Stimulated activated CD4-positive, alpha-beta T cell treated with anti-CD3 and anti-CD28 coated beads, Interleukin-1b, Interleukin-23, amount 100 ng/mL, for 24 hours (primary cell): ENCODE measurements around the gene PFN4.

ENCODE experiments used
- DNase-seq, 4 experiments: peaks; one replicate each; pipeline ENCODE4 v3.0.0-alpha.2; 2020; ENCODE audit warnings: low read depth in 4 of 4, low spot score in 1 of 4

PFN4 gene

GRCh38 chr2:24080701-24081100 is 42.4 kb downstream of the PFN4 start:
- DNase-seq = no peak

DNA sequence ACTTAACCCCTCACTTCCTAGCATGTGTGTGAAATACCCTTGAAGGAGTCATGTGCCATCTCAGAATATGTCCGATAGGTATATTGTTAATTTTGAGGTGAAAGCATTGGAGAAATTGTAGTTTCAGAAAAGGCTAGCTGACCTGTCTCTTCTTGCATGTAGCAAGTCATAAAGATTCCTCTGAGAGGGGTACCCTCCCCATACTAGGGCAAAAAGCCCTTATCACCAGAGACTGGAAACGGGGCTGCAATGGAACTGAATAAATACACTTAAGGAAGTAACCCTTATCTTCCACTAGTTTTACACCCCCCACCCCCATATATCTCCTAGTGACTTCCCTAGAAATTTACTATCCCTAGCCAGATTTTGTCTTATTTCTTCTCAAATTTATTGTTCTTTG is 45.3 kb downstream of the PFN4 start:
- DNase-seq = no peak

- no peak for DNase-seq
Measured at GRCh38 chr2:24077535-24077877, 45.6 kb downstream of the PFN4 start.

GRCh38 chr2:24076849-24077534 is 46.1 kb downstream of the PFN4 start:
- peak in 1 of 4 experiments; percentile 3 for DNase-seq

DNA sequence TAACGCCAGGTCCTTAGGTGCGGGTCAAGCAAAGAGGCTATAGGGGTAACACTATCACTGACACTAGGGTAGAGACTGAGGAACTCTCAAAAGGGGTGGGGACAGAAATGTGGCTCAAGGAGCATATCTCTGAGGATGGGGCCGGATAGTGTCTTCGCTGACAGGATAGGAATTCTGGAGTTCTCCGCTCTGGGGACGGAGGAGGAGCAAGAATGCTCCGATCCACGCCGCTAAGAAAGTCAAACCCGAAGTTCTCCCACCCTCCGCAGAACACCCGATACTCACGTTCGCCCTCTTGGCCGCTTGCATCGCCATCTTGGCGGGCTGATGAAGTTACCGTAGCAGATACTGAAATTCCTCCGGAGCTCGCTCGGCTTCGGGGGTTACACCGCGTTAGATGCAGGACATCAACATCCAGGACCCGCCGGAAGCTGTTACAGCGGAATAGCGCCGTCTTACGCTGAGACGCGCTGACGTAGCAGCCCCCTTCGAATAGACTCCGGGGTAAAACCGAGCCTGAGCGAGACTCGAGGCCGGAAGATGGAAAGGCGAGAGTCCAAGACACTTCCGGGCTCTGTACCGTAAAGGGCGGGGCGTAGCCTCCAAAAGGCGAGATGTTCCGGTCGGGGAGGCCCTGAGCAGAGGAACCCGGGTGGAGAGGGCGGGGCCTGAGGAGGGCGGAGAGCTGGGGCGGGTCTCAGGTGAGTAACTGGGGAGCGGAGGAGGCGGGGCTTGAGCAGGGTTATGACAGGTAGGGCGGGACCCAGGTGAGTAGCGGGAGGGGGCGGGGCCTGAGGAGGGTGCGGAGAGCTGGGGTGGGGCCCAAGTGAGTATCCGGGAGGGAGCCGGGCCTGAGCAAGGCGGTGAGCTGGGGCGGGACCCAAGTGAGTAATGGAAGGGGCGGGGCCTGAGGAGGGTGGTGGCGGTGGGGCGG is 47.0 kb downstream of the PFN4 start, which contains the start of gene SF3B6:
TSS of gene SF3B6 (minus strand) at position 412 of the 934 bp plus-strand sequence. CDS start at position 315, 97 bp downstream.
- DNase-seq = peak; percentile 96 to 99 (median 96)

DNA sequence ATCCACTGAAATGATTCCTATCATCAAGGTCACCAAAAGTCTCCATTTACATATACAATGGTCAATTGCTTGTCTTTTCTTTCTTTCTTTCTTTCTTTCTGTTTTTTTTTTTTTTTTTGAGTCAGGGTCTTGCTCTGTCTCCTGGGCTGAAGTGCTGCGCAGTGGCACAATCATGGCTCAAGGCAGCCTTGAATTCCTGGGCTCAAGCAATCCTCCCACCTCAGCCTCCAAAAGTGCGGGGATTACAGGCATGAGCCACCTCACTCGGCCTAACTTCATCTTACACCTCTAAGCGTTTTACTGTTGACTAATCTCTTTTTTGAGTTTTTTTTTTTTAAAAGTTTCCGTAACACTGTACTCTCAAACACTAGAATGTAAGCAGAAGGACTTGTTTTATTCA is 47.9 kb downstream of the PFN4 start:
- no peak for DNase-seq

GRCh38 chr2:24073816-24074215 is 49.3 kb downstream of the PFN4 start:
- DNase-seq = no peak

GRCh38 chr2:24072259-24072658 is 50.9 kb downstream of the PFN4 start:
- DNase-seq = no peak

GRCh38 chr2:24065341-24065740 is 57.8 kb downstream of the PFN4 start:
- DNase-seq = no peak
